ENCODE results near the gene USP32. TPM values are rescaled to one million over a fixed set of nuclear protein-coding genes. Genes with fewer than 3 reads are reported as not detected.

USP32 gene
- total RNA-seq = 25.6 and 25.9 TPM in 2 replicates

DNA sequence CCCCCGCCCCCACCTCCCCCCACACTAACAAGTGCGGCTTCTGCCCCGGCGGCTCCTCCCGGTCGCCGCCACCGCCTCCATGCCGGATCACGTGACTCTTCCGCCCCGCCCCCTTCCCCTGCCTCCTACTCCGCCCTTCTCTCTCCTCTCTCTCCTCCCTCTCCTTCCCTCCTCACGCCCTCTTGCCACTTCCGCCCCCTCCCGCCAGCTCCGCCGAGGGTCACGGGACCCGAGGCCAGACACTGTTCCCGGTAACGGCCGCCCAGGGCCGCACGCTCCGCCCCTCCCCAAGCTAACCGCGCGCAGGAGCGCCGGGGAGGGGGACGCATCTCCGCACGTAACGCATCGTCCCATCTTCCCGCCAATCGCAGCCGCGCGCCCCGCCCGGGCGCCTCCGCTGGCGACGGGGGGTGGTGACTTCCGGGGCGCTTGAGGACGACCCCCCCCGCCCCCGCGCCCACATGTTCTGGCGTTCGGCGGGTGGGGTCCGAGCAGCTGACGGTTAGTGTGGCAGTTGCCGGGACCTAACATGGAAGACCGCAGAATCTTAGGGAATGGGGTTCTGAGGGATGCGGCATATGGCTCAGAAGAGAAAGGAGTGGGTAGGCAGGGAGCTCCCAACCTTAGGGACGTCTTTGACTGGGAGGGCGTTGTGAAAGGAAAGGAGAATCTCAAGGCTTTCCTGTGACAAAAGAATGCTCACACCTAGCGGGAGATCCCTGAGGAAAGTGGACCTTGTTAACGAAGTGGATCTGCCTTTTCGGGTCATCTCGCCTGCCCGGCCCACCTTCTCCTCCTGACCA, at the start of gene USP32:
TSS of gene USP32 (minus strand) at position 92 of the 803 bp plus-strand sequence. CDS start 194 bp downstream, outside the sequence.

GRCh38 chr17:60422162-60422665, 30.3 kb upstream of the USP32 start, which contains the start of gene CHCT1:
CHCT1 (plus strand) TSS chr17:60422489; CDS start chr17:60422593, 104 bp downstream.

GRCh38 chr17:60149691-60150582, 242.0 kb downstream of the USP32 start, which contains the start of gene CA4:
CA4 (plus strand) TSS chr17:60149973; CDS start chr17:60150035, 62 bp downstream.

Other genes starting within 250 kb of the USP32 start
- not detected in 2 replicates for gene CA4, start 242.2 kb downstream of the USP32 start, total RNA-seq
- not detected in 2 replicates for gene CHCT1, start 30.4 kb upstream of the USP32 start, total RNA-seq
- gene APPBP2, start 134.1 kb upstream of the USP32 start, total RNA-seq = 19.8 and 21.1 TPM in 2 replicates
- gene PPM1D, start 208.1 kb upstream of the USP32 start, total RNA-seq = 7.1 and 7.6 TPM in 2 replicates

Measured in cardiac ventricle fibroblast (primary cell).